ENCODE measurements around the gene GOLPH3L.
"Not testable (repeated sequence)": the region's sequence is repeated elsewhere in the genome, so short reads cannot be mapped to it uniquely, and the experiment has no call there.

The GOLPH3L gene

GRCh38 chr1:150613061-150613920 lies 83.7 kb downstream of the GOLPH3L start:
- no peak for FAIRE-seq

- FAIRE-seq = no peak
Observed at GRCh38 chr1:150612014-150612345, 85.0 kb downstream of the GOLPH3L start.

- no peak for FAIRE-seq
Observed at GRCh38 chr1:150610576-150610975, 86.4 kb downstream of the GOLPH3L start.

- FAIRE-seq = no peak
Observed at GRCh38 chr1:150609732-150610131, 87.2 kb downstream of the GOLPH3L start.

GRCh38 chr1:150606463-150607142 lies 90.4 kb downstream of the GOLPH3L start:
- FAIRE-seq = no peak

GRCh38 chr1:150605451-150605731 lies 91.6 kb downstream of the GOLPH3L start:
- FAIRE-seq = not testable (repeated sequence)

- no peak for FAIRE-seq
Observed at GRCh38 chr1:150604226-150604588, 92.7 kb downstream of the GOLPH3L start.

- FAIRE-seq = no peak
Observed at GRCh38 chr1:150603711-150604110, 93.2 kb downstream of the GOLPH3L start.

GRCh38 chr1:150602372-150602771 lies 94.6 kb downstream of the GOLPH3L start:
- FAIRE-seq = not testable (repeated sequence)

- no peak for FAIRE-seq
Observed at GRCh38 chr1:150601540-150601939, 95.4 kb downstream of the GOLPH3L start.

GRCh38 chr1:150598346-150598745 lies 98.6 kb downstream of the GOLPH3L start:
- FAIRE-seq = not testable (repeated sequence)

- FAIRE-seq = no peak
Observed at GRCh38 chr1:150596976-150597375, 100.0 kb downstream of the GOLPH3L start.
